GM19463 (cell line): ENCODE data around the gene GDF15.
A peak's percentile ranks its signal among the peaks of the same experiment; 100 is the strongest.

ENCODE experiments used
- ATAC-seq: cut with Tn5 transposase; IDR thresholded peaks from one replicate; pipeline ENCODE4 v1.9.1; 2021; ENCODE audit warnings: mild to moderate bottlenecking, moderate library complexity; ENCODE audit not compliant: unreplicated experiment

Gene GDF15

GRCh38 chr19:18417250-18418028 lies 31.5 kb downstream of the GDF15 start:
- no peak for ATAC-seq

GRCh38 chr19:18418029-18418482 lies 32.1 kb downstream of the GDF15 start:
- no peak for ATAC-seq

- no peak for ATAC-seq
Measured at GRCh38 chr19:18418483-18419194, 32.7 kb downstream of the GDF15 start.

GRCh38 chr19:18419195-18419698 lies 33.3 kb downstream of the GDF15 start, which contains the start of gene SSBP4:
Gene SSBP4 (plus strand): TSS chr19:18419398. CDS start chr19:18419649, 251 bp downstream.
- ATAC-seq, result peak; percentile 41

- ATAC-seq, result no peak
Measured at GRCh38 chr19:18419699-18420460, 33.9 kb downstream of the GDF15 start.

- no peak for ATAC-seq
Measured at GRCh38 chr19:18420930-18421329, 35.0 kb downstream of the GDF15 start.

GRCh38 chr19:18421371-18421959 lies 35.5 kb downstream of the GDF15 start:
- no peak for ATAC-seq

- no peak for ATAC-seq
Measured at GRCh38 chr19:18422530-18423191, 36.7 kb downstream of the GDF15 start.

GRCh38 chr19:18423258-18424020 lies 37.5 kb downstream of the GDF15 start:
- no peak for ATAC-seq

GRCh38 chr19:18424122-18424889 lies 38.3 kb downstream of the GDF15 start:
- no peak for ATAC-seq

- ATAC-seq, result no peak
Measured at GRCh38 chr19:18424890-18425514, 39.0 kb downstream of the GDF15 start.

GRCh38 chr19:18425515-18426415 lies 39.8 kb downstream of the GDF15 start:
- no peak for ATAC-seq

- ATAC-seq, result no peak
Measured at GRCh38 chr19:18426416-18426767, 40.4 kb downstream of the GDF15 start.

GRCh38 chr19:18427080-18427742 lies 41.3 kb downstream of the GDF15 start:
- ATAC-seq, result no peak

GRCh38 chr19:18427743-18428113 lies 41.8 kb downstream of the GDF15 start:
- no peak for ATAC-seq

- ATAC-seq, result no peak
Measured at GRCh38 chr19:18428173-18428786, 42.3 kb downstream of the GDF15 start.
